Mammary epithelial cell (primary cell): Measurements from ENCODE around the gene CLECL1.

Experiments
- CTCF ChIP-seq, 2 donors: IDR thresholded peaks in 1 of 2; conservative IDR thresholded peaks in 1 of 2; 2 replicates each; pipeline ENCODE4 v1.5.1; 2011 to 2012; ENCODE audit warnings: inconsistent platforms in 2 of 2, low read length in 2 of 2, mild to moderate bottlenecking in 2 of 2, control low read depth in 1 of 2, low read depth in 1 of 2; ENCODE audit not compliant: insufficient read depth in 1 of 2; ENCODE audit errors: extremely low read depth in 1 of 2
- EZH2 ChIP-seq: IDR thresholded peaks from 2 replicates; pipeline ENCODE4 v1.6.1; 2012; ENCODE audit warnings: low read length, inconsistent platforms, borderline replicate concordance

DNA sequence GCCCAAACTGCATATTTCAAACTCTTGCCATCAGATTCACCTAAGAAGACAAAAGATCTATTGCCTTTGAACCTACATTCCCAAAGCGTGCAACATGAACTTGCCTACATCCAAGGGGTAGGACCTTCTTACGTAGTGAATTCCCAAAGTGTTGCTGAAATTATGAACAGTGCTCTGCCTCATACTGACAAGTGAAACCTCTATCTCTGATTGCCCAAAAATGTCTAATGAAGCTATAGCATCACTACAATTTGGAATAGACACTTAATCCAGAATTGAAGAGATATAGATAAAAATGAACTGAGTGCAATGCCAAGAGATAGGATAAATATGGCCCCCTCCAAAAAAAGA lies 32.3 kb downstream of the CLECL1 start:
- TF ChIP-seq CTCF (conservative IDR thresholded peaks at IDR 0.05 in 1 of 2, IDR thresholded peaks at IDR 0.05 in 1 of 2; ENCODE audit: extremely low read depth in 1 of 2, insufficient read depth in 1 of 2, low read depth in 1 of 2, low read length in 2 of 2) (no peak), EZH2 (no peak)
